GM19455 (cell line): ENCODE data around the gene KISS1R.
"Not testable (repeated sequence)": the region's sequence is repeated elsewhere in the genome, so short reads cannot be mapped to it uniquely, and the experiment has no call there.

Experiments used
- ATAC-seq: cut with Tn5 transposase; IDR thresholded peaks from one replicate; pipeline ENCODE4 v1.9.1; 2021; ENCODE audit not compliant: unreplicated experiment

Gene KISS1R

GRCh38 chr19:952049-952679 lies 35.0 kb downstream of the KISS1R start:
- no peak for ATAC-seq

GRCh38 chr19:952680-953444 lies 35.7 kb downstream of the KISS1R start:
- ATAC-seq: no peak

GRCh38 chr19:953445-954271 lies 36.5 kb downstream of the KISS1R start:
- no peak for ATAC-seq

GRCh38 chr19:954272-954671 lies 37.1 kb downstream of the KISS1R start:
- ATAC-seq: no peak

- ATAC-seq: no peak
These were observed 37.8 kb downstream of the KISS1R start for GRCh38 chr19:954672-955494.

- no peak for ATAC-seq
These were observed 39.0 kb downstream of the KISS1R start for GRCh38 chr19:955803-956765.

GRCh38 chr19:956766-957440 lies 39.8 kb downstream of the KISS1R start:
- no peak for ATAC-seq

GRCh38 chr19:957578-957977 lies 40.4 kb downstream of the KISS1R start:
- ATAC-seq: not testable (repeated sequence)

GRCh38 chr19:958967-959855 lies 42.1 kb downstream of the KISS1R start:
- no peak for ATAC-seq

- no peak for ATAC-seq
These were observed 42.9 kb downstream of the KISS1R start for GRCh38 chr19:960020-960419.

- no peak for ATAC-seq
These were observed 43.4 kb downstream of the KISS1R start for GRCh38 chr19:960601-960938.

- no peak for ATAC-seq
These were observed 44.9 kb downstream of the KISS1R start for GRCh38 chr19:961866-962620.

GRCh38 chr19:962683-963400 lies 45.7 kb downstream of the KISS1R start:
- ATAC-seq: no peak

GRCh38 chr19:963486-963951 lies 46.4 kb downstream of the KISS1R start:
- ATAC-seq: no peak

- no peak for ATAC-seq
These were observed 47.0 kb downstream of the KISS1R start for GRCh38 chr19:964116-964520.

GRCh38 chr19:964761-965694 lies 47.9 kb downstream of the KISS1R start:
- ATAC-seq: no peak
